SU-DHL-6 (cell line): ENCODE data around the gene BUD13.

Source experiments
- EZH2phosphoT487 ChIP-seq: fragments of 200-600 bp; sonication (generic), shearing (Covaris generic); conservative IDR thresholded peaks from 2 replicates; pipeline ENCODE4 v1.6.1; 2018; ENCODE audit warnings: mild to moderate bottlenecking, antibody characterized with exemption, low read length, moderate library complexity, mixed read lengths
- TF ChIP-seq, protein P1 (sequence below): fragments of 200-600 bp; sonication (generic); IDR thresholded peaks from one replicate; pipeline ENCODE4 v1.5.1; 2017; ENCODE audit warnings: antibody characterized with exemption, mild to moderate bottlenecking, low read length, moderate library complexity; ENCODE audit not compliant: insufficient read depth, poor library complexity, severe bottlenecking

DNA sequence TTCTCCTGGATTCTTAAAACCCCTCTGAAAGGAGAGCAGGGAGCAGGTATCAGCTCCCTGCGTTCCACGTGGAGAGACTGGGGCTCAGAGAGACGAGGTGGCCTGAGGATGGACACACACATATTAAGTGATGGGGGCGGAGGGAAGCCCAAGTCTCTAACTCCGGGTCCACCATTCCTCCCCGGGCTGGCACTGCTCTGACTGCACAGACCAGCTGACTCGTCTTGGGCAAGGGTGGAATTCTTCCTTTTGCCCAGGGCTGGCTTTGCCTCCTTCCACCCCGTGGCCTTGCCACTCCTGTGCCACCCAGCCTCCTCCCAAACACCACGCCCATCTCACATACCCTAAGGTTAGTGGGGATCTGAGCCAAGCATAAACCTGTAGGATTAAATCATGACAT lies 65.0 kb downstream of the BUD13 start:
- TF ChIP-seq, protein P1, sequence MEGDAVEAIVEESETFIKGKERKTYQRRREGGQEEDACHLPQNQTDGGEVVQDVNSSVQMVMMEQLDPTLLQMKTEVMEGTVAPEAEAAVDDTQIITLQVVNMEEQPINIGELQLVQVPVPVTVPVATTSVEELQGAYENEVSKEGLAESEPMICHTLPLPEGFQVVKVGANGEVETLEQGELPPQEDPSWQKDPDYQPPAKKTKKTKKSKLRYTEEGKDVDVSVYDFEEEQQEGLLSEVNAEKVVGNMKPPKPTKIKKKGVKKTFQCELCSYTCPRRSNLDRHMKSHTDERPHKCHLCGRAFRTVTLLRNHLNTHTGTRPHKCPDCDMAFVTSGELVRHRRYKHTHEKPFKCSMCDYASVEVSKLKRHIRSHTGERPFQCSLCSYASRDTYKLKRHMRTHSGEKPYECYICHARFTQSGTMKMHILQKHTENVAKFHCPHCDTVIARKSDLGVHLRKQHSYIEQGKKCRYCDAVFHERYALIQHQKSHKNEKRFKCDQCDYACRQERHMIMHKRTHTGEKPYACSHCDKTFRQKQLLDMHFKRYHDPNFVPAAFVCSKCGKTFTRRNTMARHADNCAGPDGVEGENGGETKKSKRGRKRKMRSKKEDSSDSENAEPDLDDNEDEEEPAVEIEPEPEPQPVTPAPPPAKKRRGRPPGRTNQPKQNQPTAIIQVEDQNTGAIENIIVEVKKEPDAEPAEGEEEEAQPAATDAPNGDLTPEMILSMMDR, result no peak
- no peak for TF ChIP-seq EZH2phosphoT487
